Liver (tissue), 3 donors: Measurements from ENCODE around the gene KHSRP.

Source experiments
- NR2F2 ChIP-seq: IDR thresholded peaks from 2 replicates; pipeline ENCODE4 v1.6.1; 2016; ENCODE audit warnings: antibody characterized with exemption
- SP1 ChIP-seq: IDR thresholded peaks from 2 replicates; pipeline ENCODE4 v1.6.1; 2018; ENCODE audit warnings: antibody characterized with exemption, mild to moderate bottlenecking
- TF ChIP-seq, protein P1 (sequence below): fragments of 150-350 bp; IDR thresholded peaks from 2 replicates; pipeline ENCODE4 v1.5.1; 2017; ENCODE audit warnings: improper control_type of control experiment, low read depth, low read length; ENCODE audit not compliant: missing input control
- TF ChIP-seq, protein P2 (sequence below): IDR thresholded peaks from 2 replicates; pipeline ENCODE4 v1.6.1; 2016; ENCODE audit warnings: antibody characterized with exemption
- donor health status: healthy.
- donor health status: healthy.

DNA sequence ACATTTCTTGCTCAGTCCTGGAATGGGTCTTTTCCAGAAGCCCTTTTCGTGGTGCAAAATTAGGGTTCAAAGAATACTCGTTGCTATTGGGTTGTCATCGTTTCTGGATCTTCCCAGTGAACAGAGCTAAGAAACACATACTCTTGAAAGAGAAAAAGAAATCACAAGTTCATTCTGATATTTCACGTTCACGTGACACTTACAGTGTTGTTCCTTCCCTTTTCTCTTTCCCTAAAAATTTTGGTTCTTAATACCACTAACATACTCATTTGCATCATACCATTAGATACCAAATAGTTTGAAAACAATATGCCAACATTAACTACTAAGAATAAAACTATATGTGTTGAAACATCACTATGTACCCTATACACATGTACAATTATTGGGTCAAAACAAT, 18.2 kb downstream of the KHSRP start:
- TF ChIP-seq, protein P1, sequence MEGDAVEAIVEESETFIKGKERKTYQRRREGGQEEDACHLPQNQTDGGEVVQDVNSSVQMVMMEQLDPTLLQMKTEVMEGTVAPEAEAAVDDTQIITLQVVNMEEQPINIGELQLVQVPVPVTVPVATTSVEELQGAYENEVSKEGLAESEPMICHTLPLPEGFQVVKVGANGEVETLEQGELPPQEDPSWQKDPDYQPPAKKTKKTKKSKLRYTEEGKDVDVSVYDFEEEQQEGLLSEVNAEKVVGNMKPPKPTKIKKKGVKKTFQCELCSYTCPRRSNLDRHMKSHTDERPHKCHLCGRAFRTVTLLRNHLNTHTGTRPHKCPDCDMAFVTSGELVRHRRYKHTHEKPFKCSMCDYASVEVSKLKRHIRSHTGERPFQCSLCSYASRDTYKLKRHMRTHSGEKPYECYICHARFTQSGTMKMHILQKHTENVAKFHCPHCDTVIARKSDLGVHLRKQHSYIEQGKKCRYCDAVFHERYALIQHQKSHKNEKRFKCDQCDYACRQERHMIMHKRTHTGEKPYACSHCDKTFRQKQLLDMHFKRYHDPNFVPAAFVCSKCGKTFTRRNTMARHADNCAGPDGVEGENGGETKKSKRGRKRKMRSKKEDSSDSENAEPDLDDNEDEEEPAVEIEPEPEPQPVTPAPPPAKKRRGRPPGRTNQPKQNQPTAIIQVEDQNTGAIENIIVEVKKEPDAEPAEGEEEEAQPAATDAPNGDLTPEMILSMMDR: no peak
- TF ChIP-seq SP1: no peak
- TF ChIP-seq, protein P2, sequence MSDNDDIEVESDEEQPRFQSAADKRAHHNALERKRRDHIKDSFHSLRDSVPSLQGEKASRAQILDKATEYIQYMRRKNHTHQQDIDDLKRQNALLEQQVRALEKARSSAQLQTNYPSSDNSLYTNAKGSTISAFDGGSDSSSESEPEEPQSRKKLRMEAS: no peak
- TF ChIP-seq NR2F2: no peak
